ENCODE measurements around the gene SCEL. TPM values are rescaled to one million over a fixed set of nuclear protein-coding genes. Genes with fewer than 3 reads are reported as not detected.

Gene SCEL
- total RNA-seq, 1 donor from 2014 or later, result not detected

DNA sequence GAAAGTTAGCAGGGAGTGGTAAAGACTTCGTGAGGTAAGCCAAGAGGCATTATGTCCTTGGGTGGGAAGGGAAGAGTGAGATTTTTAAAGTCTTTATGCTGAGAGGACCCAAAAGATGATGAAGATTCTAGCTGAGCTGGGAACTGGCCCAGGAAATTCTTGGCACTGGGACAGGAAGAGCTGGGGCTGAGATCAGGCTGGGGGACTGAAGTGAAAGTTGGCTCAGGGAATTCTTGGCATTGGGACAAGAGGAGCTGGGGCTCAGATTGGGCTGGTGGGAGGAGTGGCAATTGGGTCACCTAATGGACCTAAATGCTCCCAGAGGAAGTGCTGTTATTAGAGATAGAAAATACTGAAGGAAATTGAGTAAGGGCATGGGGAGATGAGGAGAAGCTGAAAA, 8.8 kb downstream of the SCEL start:
- no peaks in the 10 kb centered on the region for H3K27me3 Mint-ChIP-seq (ENCODE audit: unreplicated experiment)
- H3K4me3 Mint-ChIP-seq (ENCODE audit: unreplicated experiment), result no peak overlapping the region
- no peaks in the 10 kb centered on the region for H3K9me3 Mint-ChIP-seq (ENCODE audit: unreplicated experiment)
- DNase-seq (ENCODE audit: low spot score), result no peak
- H3K27ac Mint-ChIP-seq (ENCODE audit: unreplicated experiment), result no peak overlapping the region
- TF ChIP-seq CTCF (IDR thresholded peaks at IDR 0.05; ENCODE audit: unreplicated experiment), result no peak
- H3K4me1 Mint-ChIP-seq (ENCODE audit: unreplicated experiment), result peaks cover 9% of the 10 kb centered on the region
- no peaks in the 10 kb centered on the region for H3K36me3 Mint-ChIP-seq (ENCODE audit: low read depth, unreplicated experiment)

- Mint-ChIP-seq H3K36me3 (ENCODE audit: low read depth, unreplicated experiment) (no peaks in the 10 kb centered on the region), H3K9me3 (ENCODE audit: unreplicated experiment) (no peaks in the 10 kb centered on the region), H3K27me3 (ENCODE audit: unreplicated experiment) (no peaks in the 10 kb centered on the region), H3K27ac (ENCODE audit: unreplicated experiment) (no peak overlapping the region), H3K4me3 (ENCODE audit: unreplicated experiment) (no peak overlapping the region), H3K4me1 (ENCODE audit: unreplicated experiment) (peaks cover 9% of the 10 kb centered on the region)
- no peak for TF ChIP-seq CTCF (IDR thresholded peaks at IDR 0.05; ENCODE audit: unreplicated experiment)
- DNase-seq (ENCODE audit: low spot score), result no peak
These were observed 9.3 kb downstream of the SCEL start for GRCh38 chr13:77544758-77545338.

DNA sequence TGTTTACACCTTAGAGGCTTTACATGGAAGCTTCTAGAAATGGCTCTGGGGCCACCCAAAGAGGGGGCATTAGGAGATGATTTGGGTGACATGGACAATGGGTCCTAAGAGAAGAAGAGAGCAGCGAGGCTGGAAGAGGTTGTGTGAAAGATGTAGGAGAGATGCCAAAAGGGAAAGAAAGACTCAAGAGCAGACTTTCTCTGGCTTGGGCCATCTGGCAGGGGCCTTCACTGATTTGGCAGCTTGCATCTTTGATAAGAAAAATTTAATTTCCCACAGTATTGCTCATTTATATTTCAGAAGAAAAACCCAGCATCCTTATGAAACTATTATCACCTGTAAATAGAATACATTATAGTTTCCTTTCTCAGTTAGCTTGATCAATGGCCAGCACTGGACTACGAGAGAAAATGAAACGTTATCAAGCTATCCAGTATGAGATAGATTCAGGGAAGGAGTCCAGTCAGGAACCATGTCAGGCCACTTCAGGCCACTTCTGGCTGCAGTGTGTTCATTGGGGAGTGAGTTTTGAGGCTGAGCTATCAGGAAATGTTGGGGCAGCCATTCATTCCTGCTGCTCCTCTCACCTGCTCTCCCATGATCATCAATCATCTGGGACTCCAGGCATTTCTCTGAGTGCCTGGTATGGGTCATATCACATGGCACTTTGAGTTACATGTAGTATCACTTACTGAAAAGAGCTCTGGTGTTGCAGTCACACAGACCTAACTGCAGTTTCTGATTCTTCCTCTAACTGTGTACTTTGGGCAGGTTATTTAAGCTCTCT, 10.3 kb downstream of the SCEL start:
- no peaks in the 10 kb centered on the region for H3K27me3 Mint-ChIP-seq (ENCODE audit: unreplicated experiment)
- H3K4me3 Mint-ChIP-seq (ENCODE audit: unreplicated experiment), result no peak overlapping the region
- H3K9me3 Mint-ChIP-seq (ENCODE audit: unreplicated experiment), result no peaks in the 10 kb centered on the region
- no peak for TF ChIP-seq CTCF (IDR thresholded peaks at IDR 0.05; ENCODE audit: unreplicated experiment)
- peaks cover 9% of the 10 kb centered on the region for H3K4me1 Mint-ChIP-seq (ENCODE audit: unreplicated experiment)
- no peaks in the 10 kb centered on the region for H3K36me3 Mint-ChIP-seq (ENCODE audit: low read depth, unreplicated experiment)
- no peak overlapping the region for H3K27ac Mint-ChIP-seq (ENCODE audit: unreplicated experiment)
- no peak for DNase-seq (ENCODE audit: low spot score)

GRCh38 chr13:77548095-77548494, 12.6 kb downstream of the SCEL start:
- no peak overlapping the region for H3K4me3 Mint-ChIP-seq (ENCODE audit: unreplicated experiment)
- TF ChIP-seq CTCF (IDR thresholded peaks at IDR 0.05; ENCODE audit: unreplicated experiment), result no peak
- no peaks in the 10 kb centered on the region for H3K27me3 Mint-ChIP-seq (ENCODE audit: unreplicated experiment)
- H3K9me3 Mint-ChIP-seq (ENCODE audit: unreplicated experiment), result no peaks in the 10 kb centered on the region
- DNase-seq (ENCODE audit: low spot score), result no peak
- H3K27ac Mint-ChIP-seq (ENCODE audit: unreplicated experiment), result no peak overlapping the region
- no peaks in the 10 kb centered on the region for H3K36me3 Mint-ChIP-seq (ENCODE audit: low read depth, unreplicated experiment)
- peaks cover 9% of the 10 kb centered on the region for H3K4me1 Mint-ChIP-seq (ENCODE audit: unreplicated experiment)

DNA sequence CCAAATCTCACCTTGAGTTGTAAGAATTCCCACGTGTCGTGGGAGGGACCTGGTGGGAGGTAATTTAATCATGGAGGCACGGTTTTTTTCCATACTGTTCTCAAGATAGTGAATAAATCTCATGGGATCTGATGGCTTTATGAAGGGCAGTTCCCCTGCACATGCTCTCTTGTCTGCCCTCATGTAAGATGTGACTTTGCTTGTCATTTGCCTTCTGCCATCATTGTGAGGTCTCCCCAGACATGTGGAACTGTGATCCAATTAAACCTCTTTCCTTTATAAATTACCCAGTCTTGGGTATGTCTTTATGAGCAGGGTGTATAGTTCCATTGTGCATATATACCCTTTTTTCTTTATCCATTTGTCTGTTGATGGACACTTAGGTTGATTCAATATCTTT, 13.1 kb downstream of the SCEL start:
- Mint-ChIP-seq H3K27ac (ENCODE audit: unreplicated experiment) (no peak overlapping the region), H3K27me3 (ENCODE audit: unreplicated experiment) (no peaks in the 10 kb centered on the region), H3K9me3 (ENCODE audit: unreplicated experiment) (no peaks in the 10 kb centered on the region), H3K4me1 (ENCODE audit: unreplicated experiment) (peaks cover 9% of the 10 kb centered on the region), H3K36me3 (ENCODE audit: low read depth, unreplicated experiment) (no peaks in the 10 kb centered on the region), H3K4me3 (ENCODE audit: unreplicated experiment) (no peak overlapping the region)
- no peak for DNase-seq (ENCODE audit: low spot score)
- no peak for TF ChIP-seq CTCF (IDR thresholded peaks at IDR 0.05; ENCODE audit: unreplicated experiment)
